SU-DHL-6 (cell line): ENCODE data around the gene ZSCAN30.

Experiments
- H2AFZ ChIP-seq: fragments of 200-600 bp; sonication (generic); 2 replicates; pipeline ENCODE4 v1.6.1; 2014; ENCODE audit warnings: low read depth, mild to moderate bottlenecking, moderate library complexity, mixed read lengths, antibody characterized with exemption, low read length; ENCODE audit not compliant: severe bottlenecking
- H3F3A ChIP-seq: fragments of 200-600 bp; shearing (Covaris generic); 2 replicates; pipeline ENCODE4 v1.6.0; 2016; ENCODE audit warnings: antibody characterized with exemption, mild to moderate bottlenecking; ENCODE audit not compliant: insufficient read depth
- H3K27ac ChIP-seq: fragments of 200-600 bp; sonication (generic); 2 replicates; pipeline ENCODE4 v1.5.1; 2016; ENCODE audit warnings: low read depth, mild to moderate bottlenecking, low read length, moderate library complexity, mixed read lengths
- H3K27me3 ChIP-seq: fragments of 200-600 bp; sonication (generic), shearing (Covaris generic); 2 replicates; pipeline ENCODE4 v1.6.0; 2014; ENCODE audit warnings: mild to moderate bottlenecking, low read length
- H3K36me3 ChIP-seq: fragments of 200-600 bp; sonication (generic); 2 replicates; pipeline ENCODE4 v1.6.1; 2014; ENCODE audit warnings: mild to moderate bottlenecking, low read length, mixed read lengths
- H3K4me2 ChIP-seq: fragments of 300-600, 200-600 bp; shearing (Covaris generic), sonication (generic); 2 replicates; pipeline ENCODE4 v1.6.0; 2014; ENCODE audit warnings: low read length, low read depth, mild to moderate bottlenecking; ENCODE audit not compliant: poor library complexity, severe bottlenecking
- H3K4me3 ChIP-seq: fragments of 200-600 bp; sonication (generic); 2 replicates; pipeline ENCODE4 v1.5.1; 2014; ENCODE audit warnings: antibody characterized with exemption, low read length, mild to moderate bottlenecking, mixed read lengths; ENCODE audit not compliant: insufficient read depth, poor library complexity, severe bottlenecking
- H3K79me2 ChIP-seq: fragments of 200-600 bp; sonication (generic); 2 replicates; pipeline ENCODE4 v1.6.1; 2014; ENCODE audit warnings: mild to moderate bottlenecking, low read length, moderate library complexity; ENCODE audit not compliant: insufficient read depth
- H3K9ac ChIP-seq: fragments of 200-600 bp; sonication (generic); 2 replicates; pipeline ENCODE4 v1.7.0; 2014; ENCODE audit warnings: mild to moderate bottlenecking, low read length
- H3K9me2 ChIP-seq: fragments of 200-600 bp; sonication (generic); replicated peaks from 2 replicates; pipeline ENCODE4 v1.6.1; 2014; ENCODE audit warnings: low read length; ENCODE audit not compliant: insufficient read depth
- H3K9me3 ChIP-seq: fragments of 200-600 bp; sonication (generic); 2 replicates; pipeline ENCODE4 v1.6.1; 2014; ENCODE audit warnings: low read length, mixed read lengths; ENCODE audit not compliant: insufficient read depth
- H4K20me1 ChIP-seq: fragments of 200-600 bp; sonication (generic); 2 replicates; pipeline ENCODE4 v1.6.1; 2014; ENCODE audit warnings: low read depth, mild to moderate bottlenecking, antibody characterized with exemption, low read length, moderate library complexity, mixed read lengths
- CTCF ChIP-seq: fragments of 200-600 bp; sonication (generic); IDR thresholded peaks from one replicate; pipeline ENCODE4 v1.5.1; 2017; ENCODE audit warnings: antibody characterized with exemption, mild to moderate bottlenecking, low read length, moderate library complexity; ENCODE audit not compliant: insufficient read depth, poor library complexity, severe bottlenecking
- EZH2phosphoT487 ChIP-seq: fragments of 200-600 bp; sonication (generic), shearing (Covaris generic); conservative IDR thresholded peaks from 2 replicates; pipeline ENCODE4 v1.6.1; 2018; ENCODE audit warnings: mild to moderate bottlenecking, antibody characterized with exemption, low read length, moderate library complexity, mixed read lengths

ZSCAN30 gene

GRCh38 chr18:35264409-35264808, 25.6 kb downstream of the ZSCAN30 start:
- no peak overlapping the region for H3K4me3 ChIP-seq
- peaks cover 9% of the 10 kb centered on the region; the same call in 1 of the 2 replicates for H3K9me3 ChIP-seq
- no peak overlapping the region for H2AFZ ChIP-seq
- H3K27ac ChIP-seq, result no peak overlapping the region
- H3K36me3 ChIP-seq, result peaks cover 14% of the 10 kb centered on the region
- H3F3A ChIP-seq, result no peaks in the 10 kb centered on the region
- H3K27me3 ChIP-seq, result no peaks in the 10 kb centered on the region
- no peak for TF ChIP-seq CTCF
- no peak for TF ChIP-seq EZH2phosphoT487
- no peak overlapping the region for H3K9ac ChIP-seq
- no peaks in the 10 kb centered on the region for H4K20me1 ChIP-seq
- no peaks in the 10 kb centered on the region for H3K9me2 ChIP-seq
- no peaks in the 10 kb centered on the region for H3K79me2 ChIP-seq
- no peak overlapping the region for H3K4me2 ChIP-seq

- Histone ChIP-seq H3K27ac (no peak overlapping the region), H3K9ac (no peak overlapping the region), H2AFZ (no peak overlapping the region), H3K9me2 (no peaks in the 10 kb centered on the region), H3K4me2 (no peak overlapping the region), H3K36me3 (peaks cover 39% of the 10 kb centered on the region), H4K20me1 (no peaks in the 10 kb centered on the region), H3K27me3 (no peaks in the 10 kb centered on the region), H3K9me3 (peaks cover 25% of the 10 kb centered on the region; the same call in 1 of the 2 replicates), H3K4me3 (no peak overlapping the region), H3K79me2 (no peaks in the 10 kb centered on the region), H3F3A (no peaks in the 10 kb centered on the region)
- no peak for TF ChIP-seq CTCF
- TF ChIP-seq EZH2phosphoT487, result no peak
These were observed 33.1 kb downstream of the ZSCAN30 start for GRCh38 chr18:35256947-35257346.

GRCh38 chr18:35253655-35254287, 36.3 kb downstream of the ZSCAN30 start:
- Histone ChIP-seq H4K20me1 (no peaks in the 10 kb centered on the region), H3K9me3 (peaks cover 25% of the 10 kb centered on the region; the same call in 1 of the 2 replicates), H3K4me2 (no peak overlapping the region), H3F3A (peaks cover 3% of the 10 kb centered on the region; the same call in 1 of the 2 replicates), H3K36me3 (peaks cover 55% of the 10 kb centered on the region), H3K9me2 (no peaks in the 10 kb centered on the region), H3K9ac (no peak overlapping the region), H2AFZ (no peak overlapping the region), H3K4me3 (no peak overlapping the region), H3K27me3 (no peaks in the 10 kb centered on the region), H3K79me2 (no peaks in the 10 kb centered on the region), H3K27ac (no peak overlapping the region)
- TF ChIP-seq CTCF (no peak), EZH2phosphoT487 (no peak)
